Ishikawa (cell line): ENCODE data around the gene LRRC8E.

Source experiments
- EP300 ChIP-seq: IDR thresholded peaks from 2 replicates; pipeline ENCODE4 v1.6.1; 2012; ENCODE audit warnings: borderline replicate concordance
- TCF12 ChIP-seq: IDR thresholded peaks from 2 replicates; pipeline ENCODE4 v1.6.1; 2012; ENCODE audit warnings: low read depth
- YY1 ChIP-seq: IDR thresholded peaks from 2 replicates; pipeline ENCODE4 v1.6.1; 2012; ENCODE audit warnings: low read depth
- ZBTB7A ChIP-seq: IDR thresholded peaks from 2 replicates; pipeline ENCODE4 v1.6.1; 2012; ENCODE audit warnings: low read depth
- TF ChIP-seq, protein P1 (sequence below): IDR thresholded peaks from 2 replicates; pipeline ENCODE4 v1.6.1; 2012

DNA sequence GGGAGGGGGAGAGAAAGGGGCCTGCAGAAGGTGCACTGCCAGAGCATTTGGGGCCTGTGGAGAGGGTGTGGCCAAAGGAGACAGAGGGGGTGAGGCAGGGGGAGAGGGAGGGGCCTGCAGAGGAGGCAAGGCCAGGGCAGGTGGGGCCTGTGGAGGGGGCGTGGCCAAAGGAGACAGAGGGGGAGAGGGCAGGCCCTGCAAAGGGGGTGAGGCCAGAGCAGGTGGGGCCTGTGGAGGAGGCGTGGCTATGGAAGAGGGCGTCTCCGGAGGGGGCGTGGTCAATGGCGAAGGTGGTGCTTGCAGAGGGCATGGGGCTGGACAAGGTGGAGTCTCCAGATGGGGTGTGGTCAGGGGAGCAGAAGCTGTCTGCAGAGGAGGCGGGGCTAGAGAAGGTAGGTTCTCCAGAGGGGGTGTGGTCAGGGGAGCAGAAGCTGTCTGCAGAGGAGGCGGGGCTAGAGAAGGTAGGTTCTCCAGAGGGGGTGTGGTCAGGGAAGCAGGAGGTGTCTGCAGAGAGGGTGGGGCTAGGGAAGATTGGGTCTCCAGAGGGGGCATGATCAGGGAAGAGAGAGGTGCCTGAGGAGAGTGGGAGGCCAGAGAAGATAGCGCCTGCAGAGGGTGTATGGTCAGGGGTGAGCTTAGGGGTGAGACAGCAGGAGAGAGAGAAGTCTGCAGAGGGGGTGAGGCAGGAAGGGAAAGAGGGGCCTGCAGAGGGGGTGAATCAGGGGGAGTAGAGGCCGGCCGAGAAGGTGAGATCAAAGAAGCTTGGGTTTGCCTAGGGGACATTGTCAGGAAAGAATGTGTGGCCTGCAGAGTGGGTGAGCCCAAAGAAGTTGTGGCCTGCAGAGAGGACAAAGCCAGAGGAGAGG, 17.5 kb upstream of the LRRC8E start:
- TF ChIP-seq ZBTB7A (no peak), TCF12 (no peak), EP300 (no peak), YY1 (no peak)
- TF ChIP-seq, protein P1, sequence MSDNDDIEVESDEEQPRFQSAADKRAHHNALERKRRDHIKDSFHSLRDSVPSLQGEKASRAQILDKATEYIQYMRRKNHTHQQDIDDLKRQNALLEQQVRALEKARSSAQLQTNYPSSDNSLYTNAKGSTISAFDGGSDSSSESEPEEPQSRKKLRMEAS = no peak
